ENCODE measurements around the gene SLAIN2.
A peak's percentile ranks its signal among the peaks of the same experiment; 100 is the strongest.

Gene SLAIN2

GRCh38 chr4:48341776-48342605 lies 662 bp downstream of the SLAIN2 start:
- peak overlapping the region; percentile 90 to 91 for H3K4me3 ChIP-seq (replicated peaks in 1 of 2; ENCODE audit: low read depth in 2 of 2, low read length in 2 of 2)
- no peak for TF ChIP-seq CTCF (IDR thresholded peaks at IDR 0.05; ENCODE audit: low read depth, low read length)
- peak; percentile 36 to 49 for DNase-seq (ENCODE audit: low read depth in 2 of 2)

DNA sequence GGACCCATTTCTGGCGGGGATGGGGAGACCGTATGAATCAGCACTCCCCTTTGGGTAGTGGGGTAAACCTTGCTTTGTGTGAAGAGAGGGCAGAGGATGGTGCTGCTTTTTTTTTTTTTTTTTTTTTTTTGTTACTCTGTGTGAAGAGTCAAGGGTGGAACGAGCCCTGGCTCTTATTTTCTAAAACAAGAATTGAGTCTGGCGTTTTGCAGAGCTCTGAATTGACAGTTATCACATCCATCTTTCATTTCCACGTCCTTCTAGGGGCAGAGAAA lies 1.2 kb downstream of the SLAIN2 start:
- TF ChIP-seq CTCF (IDR thresholded peaks at IDR 0.05; ENCODE audit: low read depth, low read length), result no peak
- H3K4me3 ChIP-seq (replicated peaks in 1 of 2; ENCODE audit: low read depth in 2 of 2, low read length in 2 of 2), result peak overlapping the region; percentile 90 to 91
- DNase-seq (ENCODE audit: low read depth in 2 of 2), result peak in 1 of 2 donors; percentile 12

DNA sequence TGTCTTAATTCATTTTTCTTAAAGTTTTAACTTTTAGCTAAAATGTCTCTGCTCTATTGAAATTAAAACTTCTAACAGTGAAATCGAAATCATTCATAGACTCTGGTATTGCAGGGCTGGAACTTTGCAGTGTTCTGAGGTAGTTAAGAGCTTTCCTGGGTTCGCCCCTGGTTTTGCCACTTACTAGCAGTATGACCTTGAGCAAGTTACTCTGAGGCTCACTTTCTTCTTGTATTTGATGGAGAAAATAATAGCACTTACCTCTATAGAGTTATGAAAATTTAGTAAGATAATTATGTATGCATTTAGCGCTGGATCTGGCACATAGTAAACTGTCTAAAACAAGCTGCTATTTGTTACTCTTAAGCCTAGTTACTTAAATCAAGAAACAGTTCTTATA lies 1.7 kb downstream of the SLAIN2 start:
- TF ChIP-seq CTCF (IDR thresholded peaks at IDR 0.05; ENCODE audit: low read depth, low read length), result no peak
- H3K4me3 ChIP-seq (replicated peaks in 1 of 2; ENCODE audit: low read depth in 2 of 2, low read length in 2 of 2), result peak overlapping the region; percentile 90 to 91
- DNase-seq (ENCODE audit: low read depth in 2 of 2), result peak in 1 of 2 donors; percentile 16

GRCh38 chr4:48343551-48343950 lies 2.2 kb downstream of the SLAIN2 start:
- DNase-seq (ENCODE audit: low read depth in 2 of 2), result peak; percentile 42 to 48
- TF ChIP-seq CTCF (IDR thresholded peaks at IDR 0.05; ENCODE audit: low read depth, low read length), result no peak
- H3K4me3 ChIP-seq (replicated peaks in 1 of 2; ENCODE audit: low read depth in 2 of 2, low read length in 2 of 2), result no peak overlapping the region

DNA sequence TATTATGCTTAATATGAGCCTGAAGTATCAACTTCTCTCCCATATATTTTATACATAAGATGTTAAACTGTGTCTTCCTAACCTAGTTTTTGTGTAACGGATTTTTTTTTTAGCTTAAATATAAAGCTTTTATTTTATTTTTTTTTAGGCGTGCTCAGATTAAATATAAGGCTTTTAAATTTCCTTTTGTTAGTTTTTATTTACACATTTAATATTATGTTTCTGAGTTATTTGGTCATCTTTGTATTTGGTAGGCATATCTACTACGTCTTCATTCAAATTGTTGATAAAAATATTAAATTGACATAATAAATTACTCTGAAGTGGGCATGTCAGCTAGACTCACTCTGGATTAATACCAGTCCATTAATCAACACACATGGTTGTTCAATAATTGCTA lies 4.2 kb downstream of the SLAIN2 start:
- TF ChIP-seq CTCF (IDR thresholded peaks at IDR 0.05; ENCODE audit: low read depth, low read length), result no peak
- H3K4me3 ChIP-seq (replicated peaks in 1 of 2; ENCODE audit: low read depth in 2 of 2, low read length in 2 of 2), result no peak overlapping the region
- DNase-seq (ENCODE audit: low read depth in 2 of 2), result no peak

GRCh38 chr4:48346594-48346993 lies 5.3 kb downstream of the SLAIN2 start:
- H3K4me3 ChIP-seq (replicated peaks in 1 of 2; ENCODE audit: low read depth in 2 of 2, low read length in 2 of 2), result no peak overlapping the region
- TF ChIP-seq CTCF (IDR thresholded peaks at IDR 0.05; ENCODE audit: low read depth, low read length), result no peak
- DNase-seq (ENCODE audit: low read depth in 2 of 2), result peak in 1 of 2 donors; percentile 24
